ENCODE measurements around the gene MYO18B. TPM values are rescaled to one million over a fixed set of nuclear protein-coding genes. Genes with fewer than 3 reads are reported as not detected.

Gene MYO18B
- polyA plus RNA-seq, 3 donors, result not detected

- Histone ChIP-seq H3K79me2 (ENCODE audit: insufficient read depth, low read length) (no peaks in the 10 kb centered on the region), H3K4me3 (replicated peaks in 1 of 3; ENCODE audit: low read depth in 2 of 3, low read length in 3 of 3) (no peak overlapping the region), H2AFZ (ENCODE audit: insufficient read depth, low read depth, low read length, poor library complexity, severe bottlenecking) (no peak overlapping the region), H3K27ac (ENCODE audit: low read depth in 1 of 2, low read length in 2 of 2) (no peak overlapping the region), H3K9ac (ENCODE audit: insufficient read depth, low read length, poor library complexity, severe bottlenecking) (no peak overlapping the region), H4K20me1 (ENCODE audit: insufficient read depth, low read length) (no peaks in the 10 kb centered on the region), H3K4me1 (ENCODE audit: control insufficient read depth in 1 of 2, insufficient read depth in 2 of 2, low read length in 2 of 2) (no peaks in the 10 kb centered on the region), H3K27me3 (ENCODE audit: control insufficient read depth in 2 of 2, insufficient read depth in 2 of 2, low read length in 2 of 2) (no peaks in the 10 kb centered on the region), H3K36me3 (replicated peaks in 1 of 2; ENCODE audit: control insufficient read depth in 1 of 2, insufficient read depth in 2 of 2, low read length in 2 of 2) (no peaks in the 10 kb centered on the region), H3K9me3 (replicated peaks in 1 of 2; ENCODE audit: control insufficient read depth in 1 of 2, insufficient read depth in 1 of 2, low read length in 2 of 2) (no peaks in the 10 kb centered on the region), H3K4me2 (replicated peaks; ENCODE audit: extremely low read depth, low read length, poor library complexity, severe bottlenecking) (no peak overlapping the region)
- TF ChIP-seq CTCF (IDR thresholded peaks at IDR 0.05), result no peak
- DNase-seq, result no peak
- no peak overlapping the region for H3K27ac Mint-ChIP-seq
- no peaks in the 10 kb centered on the region for H3K36me3 Mint-ChIP-seq
- no peak overlapping the region for H3K4me3 Mint-ChIP-seq
- no peaks in the 10 kb centered on the region for H3K4me1 Mint-ChIP-seq
- intact Hi-C loops (cut with micrococcal nuclease), result no loop called here
- H3K27me3 Mint-ChIP-seq (ENCODE audit: low read depth in 3 of 3), result peaks cover 5 to 9% (median 5%) of the 10 kb centered on the region in 3 donors
- H3K9me3 Mint-ChIP-seq, result no peaks in the 10 kb centered on the region
- WGBS (ENCODE audit: insufficient coverage), result 100% methylated on average over 1 of the region's 4 CpGs
Measured at GRCh38 chr22:25852223-25852622, 110.2 kb downstream of the MYO18B start.

GRCh38 chr22:25853078-25853477 is 111.1 kb downstream of the MYO18B start:
- Histone ChIP-seq H3K27ac (ENCODE audit: low read depth in 1 of 2, low read length in 2 of 2) (no peak overlapping the region), H3K27me3 (ENCODE audit: control insufficient read depth in 2 of 2, insufficient read depth in 2 of 2, low read length in 2 of 2) (no peaks in the 10 kb centered on the region), H3K4me1 (ENCODE audit: control insufficient read depth in 1 of 2, insufficient read depth in 2 of 2, low read length in 2 of 2) (no peaks in the 10 kb centered on the region), H2AFZ (ENCODE audit: insufficient read depth, low read depth, low read length, poor library complexity, severe bottlenecking) (no peak overlapping the region), H3K4me3 (replicated peaks in 1 of 3; ENCODE audit: low read depth in 2 of 3, low read length in 3 of 3) (no peak overlapping the region), H3K9ac (ENCODE audit: insufficient read depth, low read length, poor library complexity, severe bottlenecking) (no peak overlapping the region), H3K9me3 (replicated peaks in 1 of 2; ENCODE audit: control insufficient read depth in 1 of 2, insufficient read depth in 1 of 2, low read length in 2 of 2) (no peaks in the 10 kb centered on the region), H4K20me1 (ENCODE audit: insufficient read depth, low read length) (no peaks in the 10 kb centered on the region), H3K36me3 (replicated peaks in 1 of 2; ENCODE audit: control insufficient read depth in 1 of 2, insufficient read depth in 2 of 2, low read length in 2 of 2) (no peaks in the 10 kb centered on the region), H3K4me2 (replicated peaks; ENCODE audit: extremely low read depth, low read length, poor library complexity, severe bottlenecking) (no peak overlapping the region), H3K79me2 (ENCODE audit: insufficient read depth, low read length) (no peaks in the 10 kb centered on the region)
- Mint-ChIP-seq H3K4me1 (no peaks in the 10 kb centered on the region), H3K36me3 (no peaks in the 10 kb centered on the region), H3K27me3 (ENCODE audit: low read depth in 3 of 3) (peaks cover 4 to 7% (median 5%) of the 10 kb centered on the region in 3 donors), H3K4me3 (no peak overlapping the region), H3K9me3 (no peaks in the 10 kb centered on the region), H3K27ac (no peak overlapping the region)
- WGBS (ENCODE audit: insufficient coverage), result no CpG with 5 or more reads among the region's 2 CpGs
- no peak for DNase-seq
- TF ChIP-seq CTCF (IDR thresholded peaks at IDR 0.05), result no peak
- intact Hi-C loops (cut with micrococcal nuclease), result no loop called here
